GM10266 (cell line): ENCODE measurements around the gene AHSP.
"Not testable (repeated sequence)": the region's sequence is repeated elsewhere in the genome, so short reads cannot be mapped to it uniquely, and the experiment has no call there.

Experiments used
- DNase-seq: peaks from one replicate; pipeline ENCODE4 v3.0.0; 2012; ENCODE audit errors: extremely low spot score
- TF ChIP-seq, protein P1 (sequence below): IDR thresholded peaks from 2 replicates; pipeline ENCODE4 v1.5.1; 2012; ENCODE audit warnings: mild to moderate bottlenecking, low read depth; ENCODE audit not compliant: control insufficient read depth, insufficient read depth; ENCODE audit errors: missing control alignments

AHSP gene

DNA sequence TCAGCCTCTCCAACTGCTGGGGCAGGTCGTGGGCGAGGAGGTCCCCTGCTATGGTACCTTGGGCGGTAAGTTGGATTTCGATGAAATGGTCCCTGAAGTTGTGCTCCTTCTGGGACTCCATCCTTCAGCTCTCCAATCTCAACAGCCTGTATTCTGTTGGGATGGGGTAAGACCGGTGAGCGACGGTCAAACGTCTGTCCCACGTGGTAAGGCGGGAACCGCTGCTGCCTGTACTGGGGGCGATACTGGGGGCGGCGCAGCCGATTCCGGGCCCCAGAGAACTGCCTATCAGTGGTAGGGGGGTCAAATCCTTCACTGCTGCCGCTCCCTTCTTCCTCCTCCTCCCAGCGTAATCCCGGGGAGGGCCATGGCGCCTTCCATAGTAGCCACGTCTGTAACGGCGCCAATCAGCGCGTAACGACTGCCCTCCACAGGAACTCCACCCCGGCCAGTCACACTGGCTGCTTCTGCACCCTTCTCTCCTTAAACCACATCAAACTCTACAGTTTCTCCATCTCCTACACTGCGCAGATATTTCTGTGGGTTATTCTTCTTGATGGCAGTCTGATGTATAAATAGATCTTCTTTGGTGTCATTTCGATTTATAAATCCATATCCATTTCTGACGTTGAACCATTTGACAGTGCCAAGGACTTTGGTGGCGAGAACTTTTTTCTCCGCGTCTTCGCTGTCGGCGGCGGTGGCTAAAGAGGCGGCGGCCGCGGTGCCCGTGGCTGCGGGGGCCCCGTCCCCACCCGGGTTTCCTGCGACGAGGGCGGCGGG lies 41.1 kb downstream of the AHSP start:
- no peak for DNase-seq
- TF ChIP-seq, protein P1, sequence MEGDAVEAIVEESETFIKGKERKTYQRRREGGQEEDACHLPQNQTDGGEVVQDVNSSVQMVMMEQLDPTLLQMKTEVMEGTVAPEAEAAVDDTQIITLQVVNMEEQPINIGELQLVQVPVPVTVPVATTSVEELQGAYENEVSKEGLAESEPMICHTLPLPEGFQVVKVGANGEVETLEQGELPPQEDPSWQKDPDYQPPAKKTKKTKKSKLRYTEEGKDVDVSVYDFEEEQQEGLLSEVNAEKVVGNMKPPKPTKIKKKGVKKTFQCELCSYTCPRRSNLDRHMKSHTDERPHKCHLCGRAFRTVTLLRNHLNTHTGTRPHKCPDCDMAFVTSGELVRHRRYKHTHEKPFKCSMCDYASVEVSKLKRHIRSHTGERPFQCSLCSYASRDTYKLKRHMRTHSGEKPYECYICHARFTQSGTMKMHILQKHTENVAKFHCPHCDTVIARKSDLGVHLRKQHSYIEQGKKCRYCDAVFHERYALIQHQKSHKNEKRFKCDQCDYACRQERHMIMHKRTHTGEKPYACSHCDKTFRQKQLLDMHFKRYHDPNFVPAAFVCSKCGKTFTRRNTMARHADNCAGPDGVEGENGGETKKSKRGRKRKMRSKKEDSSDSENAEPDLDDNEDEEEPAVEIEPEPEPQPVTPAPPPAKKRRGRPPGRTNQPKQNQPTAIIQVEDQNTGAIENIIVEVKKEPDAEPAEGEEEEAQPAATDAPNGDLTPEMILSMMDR = no peak

DNA sequence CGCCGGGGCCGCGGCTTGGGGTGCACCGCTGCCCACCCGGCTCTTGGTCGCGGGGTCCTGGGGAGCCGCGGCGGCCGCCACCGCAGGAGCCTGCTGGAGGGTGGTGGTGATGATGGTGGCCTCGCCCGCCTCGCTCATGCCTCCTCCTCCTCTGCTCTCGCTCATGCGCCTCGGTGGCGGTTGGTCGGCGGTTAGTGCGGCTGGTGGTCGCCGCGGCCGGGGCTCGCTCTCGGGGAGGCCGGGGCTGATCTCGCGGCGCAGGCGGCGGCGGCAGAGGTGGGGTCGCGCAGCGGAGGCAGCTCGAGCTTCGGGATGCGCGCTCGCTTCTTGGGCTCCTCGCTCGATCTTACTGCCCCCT lies 41.6 kb downstream of the AHSP start:
- no peak for DNase-seq
- TF ChIP-seq, protein P1 = no peak

DNA sequence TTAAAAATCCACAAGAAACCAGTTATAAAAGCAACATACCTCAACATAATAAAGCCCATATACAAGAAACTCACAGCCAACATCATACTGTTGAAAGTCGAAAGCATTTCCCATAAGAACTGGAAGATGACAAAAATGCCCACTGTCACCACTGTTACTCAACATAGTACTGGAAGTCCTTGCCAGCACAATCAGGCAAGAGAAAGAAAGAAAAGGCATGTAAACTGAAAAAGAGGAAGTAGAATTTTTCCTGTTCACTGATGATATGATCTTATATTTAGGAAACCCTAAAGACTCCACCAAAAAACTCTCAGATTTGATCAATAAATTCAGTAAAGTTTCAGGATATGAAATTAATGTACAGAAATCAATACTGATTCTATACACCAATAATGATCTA lies 45.1 kb downstream of the AHSP start:
- DNase-seq = no peak
- TF ChIP-seq, protein P1 = no peak

DNA sequence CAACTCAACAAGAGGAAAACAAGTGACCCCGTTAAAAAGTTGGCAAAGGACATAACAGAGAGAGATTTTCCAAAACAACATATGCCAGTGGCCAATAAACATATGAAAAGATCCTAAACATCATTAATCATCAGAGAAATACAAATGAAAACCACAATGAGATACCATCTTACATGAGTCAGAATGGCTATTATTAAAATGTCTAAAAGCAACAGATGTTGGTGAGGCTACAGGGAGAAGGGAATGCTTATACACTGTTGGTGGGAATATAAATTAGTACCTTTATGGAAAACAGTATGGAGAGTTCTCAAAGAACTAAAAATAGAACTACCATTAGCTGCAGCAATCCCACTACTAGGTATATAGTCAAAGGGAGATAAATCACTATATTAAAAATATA lies 46.5 kb downstream of the AHSP start:
- not testable (repeated sequence) for DNase-seq

DNA sequence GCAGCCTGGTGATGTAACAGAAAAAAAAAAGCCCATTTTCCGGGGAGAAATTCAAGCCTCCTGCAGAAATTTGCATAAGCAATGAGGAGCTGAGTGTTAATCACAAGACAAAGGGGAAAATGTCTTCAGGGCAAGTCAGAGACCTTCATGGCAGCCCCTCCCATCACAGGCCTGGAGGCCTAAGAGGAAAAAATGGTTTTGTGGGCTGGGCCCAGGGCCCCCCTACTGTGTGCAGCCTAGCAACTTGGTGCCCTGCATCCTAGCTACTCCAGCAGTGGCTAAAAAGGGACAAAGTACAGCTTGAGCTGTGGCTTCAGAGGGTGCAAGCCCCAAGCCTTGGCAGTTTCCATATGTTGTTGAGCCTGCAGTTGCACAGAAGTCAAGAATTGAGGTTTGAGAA lies 49.7 kb downstream of the AHSP start:
- DNase-seq = no peak
- TF ChIP-seq, protein P1 = no peak
